ENCODE measurements around the gene CAMTA1.

Gene CAMTA1

GRCh38 chr1:7178336-7178735, 393.1 kb downstream of the CAMTA1 start:
- DNase-seq (ENCODE audit: low read depth in 2 of 3, low spot score in 2 of 3): no peak

- DNase-seq (ENCODE audit: low read depth in 2 of 3, low spot score in 2 of 3): no peak
Observed at GRCh38 chr1:7178741-7179140, 393.5 kb downstream of the CAMTA1 start.

GRCh38 chr1:7185721-7186120, 400.5 kb downstream of the CAMTA1 start:
- no peak for DNase-seq (ENCODE audit: low read depth in 2 of 3, low spot score in 2 of 3)

GRCh38 chr1:7186382-7187111, 401.3 kb downstream of the CAMTA1 start:
- no peak for DNase-seq (ENCODE audit: low read depth in 2 of 3, low spot score in 2 of 3)

- no peak for DNase-seq (ENCODE audit: low read depth in 2 of 3, low spot score in 2 of 3)
Observed at GRCh38 chr1:7187112-7187493, 401.8 kb downstream of the CAMTA1 start.

- no peak for DNase-seq (ENCODE audit: low read depth in 2 of 3, low spot score in 2 of 3)
Observed at GRCh38 chr1:7190261-7190660, 405.0 kb downstream of the CAMTA1 start.

- no peak for DNase-seq (ENCODE audit: low read depth in 2 of 3, low spot score in 2 of 3)
Observed at GRCh38 chr1:7192453-7192852, 407.2 kb downstream of the CAMTA1 start.

- no peak for DNase-seq (ENCODE audit: low read depth in 2 of 3, low spot score in 2 of 3)
Observed at GRCh38 chr1:7196036-7196911, 411.0 kb downstream of the CAMTA1 start.

- DNase-seq (ENCODE audit: low read depth in 2 of 3, low spot score in 2 of 3): no peak
Observed at GRCh38 chr1:7198664-7199063, 413.4 kb downstream of the CAMTA1 start.

- DNase-seq (ENCODE audit: low read depth in 2 of 3, low spot score in 2 of 3): no peak
Observed at GRCh38 chr1:7199077-7199779, 414.0 kb downstream of the CAMTA1 start.

- DNase-seq (ENCODE audit: low read depth in 2 of 3, low spot score in 2 of 3): peak in 1 of 3 experiments; percentile 20
Observed at GRCh38 chr1:7207875-7208646, 422.8 kb downstream of the CAMTA1 start.

GRCh38 chr1:7208647-7209180, 423.5 kb downstream of the CAMTA1 start:
- DNase-seq (ENCODE audit: low read depth in 2 of 3, low spot score in 2 of 3): no peak

- no peak for DNase-seq (ENCODE audit: low read depth in 2 of 3, low spot score in 2 of 3)
Observed at GRCh38 chr1:7209336-7209735, 424.1 kb downstream of the CAMTA1 start.

- peak in 1 of 3 experiments; percentile 17 for DNase-seq (ENCODE audit: low read depth in 2 of 3, low spot score in 2 of 3)
Observed at GRCh38 chr1:7218210-7218832, 433.1 kb downstream of the CAMTA1 start.

- no peak for DNase-seq (ENCODE audit: low read depth in 2 of 3, low spot score in 2 of 3)
Observed at GRCh38 chr1:7219031-7219430, 433.8 kb downstream of the CAMTA1 start.

GRCh38 chr1:7220007-7220406, 434.8 kb downstream of the CAMTA1 start:
- DNase-seq (ENCODE audit: low read depth in 2 of 3, low spot score in 2 of 3): no peak

GRCh38 chr1:7220712-7221252, 435.5 kb downstream of the CAMTA1 start:
- DNase-seq (ENCODE audit: low read depth in 2 of 3, low spot score in 2 of 3): no peak

- DNase-seq (ENCODE audit: low read depth in 2 of 3, low spot score in 2 of 3): no peak
Observed at GRCh38 chr1:7221826-7222694, 436.8 kb downstream of the CAMTA1 start.

GRCh38 chr1:7222695-7223015, 437.4 kb downstream of the CAMTA1 start:
- no peak for DNase-seq (ENCODE audit: low read depth in 2 of 3, low spot score in 2 of 3)
